Hepatic stellate cell (primary cell): ENCODE measurements around the gene WWOX.

Experiments used
- DNase-seq: peaks from one replicate; pipeline ENCODE4 v3.0.0; 2011; ENCODE audit warnings: low spot score

WWOX gene

GRCh38 chr16:78659668-78660217 lies 560.3 kb downstream of the WWOX start:
- no peak for DNase-seq

GRCh38 chr16:78660795-78661194 lies 561.3 kb downstream of the WWOX start:
- no peak for DNase-seq

GRCh38 chr16:78663690-78664089 lies 564.2 kb downstream of the WWOX start:
- no peak for DNase-seq

- no peak for DNase-seq
Observed at GRCh38 chr16:78664811-78665772, 565.6 kb downstream of the WWOX start.

GRCh38 chr16:78666318-78666717 lies 566.9 kb downstream of the WWOX start:
- no peak for DNase-seq

GRCh38 chr16:78667675-78668074 lies 568.2 kb downstream of the WWOX start:
- DNase-seq: no peak

GRCh38 chr16:78668393-78668792 lies 568.9 kb downstream of the WWOX start:
- DNase-seq: no peak

- DNase-seq: peak; percentile 8
Observed at GRCh38 chr16:78669994-78670393, 570.5 kb downstream of the WWOX start.

- no peak for DNase-seq
Observed at GRCh38 chr16:78672779-78673556, 573.5 kb downstream of the WWOX start.

- DNase-seq: no peak
Observed at GRCh38 chr16:78673884-78674283, 574.4 kb downstream of the WWOX start.

GRCh38 chr16:78675312-78675711 lies 575.9 kb downstream of the WWOX start:
- peak; percentile 35 for DNase-seq

GRCh38 chr16:78675951-78676792 lies 576.7 kb downstream of the WWOX start:
- no peak for DNase-seq

- DNase-seq: no peak
Observed at GRCh38 chr16:78677181-78677731, 577.8 kb downstream of the WWOX start.

- no peak for DNase-seq
Observed at GRCh38 chr16:78679546-78679945, 580.1 kb downstream of the WWOX start.

GRCh38 chr16:78681743-78682142 lies 582.3 kb downstream of the WWOX start:
- no peak for DNase-seq

GRCh38 chr16:78684030-78684611 lies 584.7 kb downstream of the WWOX start:
- DNase-seq: peak; percentile 64

GRCh38 chr16:78684655-78685375 lies 585.4 kb downstream of the WWOX start:
- DNase-seq: peak; percentile 30

GRCh38 chr16:78686601-78687000 lies 587.1 kb downstream of the WWOX start:
- no peak for DNase-seq

- DNase-seq: no peak
Observed at GRCh38 chr16:78689028-78689427, 589.6 kb downstream of the WWOX start.

- DNase-seq: no peak
Observed at GRCh38 chr16:78689536-78689935, 590.1 kb downstream of the WWOX start.
